Esophagus squamous epithelium (tissue), 4 donors: ENCODE data around the gene PRKN.

Experiments
- POLR2A ChIP-seq, 4 donors: fragments of 450-650 bp; IDR thresholded peaks; one replicate each; pipeline ENCODE4 v1.6.1; 2017; ENCODE audit warnings: antibody characterized with exemption in 4 of 4, mild to moderate bottlenecking in 4 of 4, moderate library complexity in 3 of 4
- TF ChIP-seq, protein P1 (sequence below), 6 experiments: fragments of 450-650 bp in 4 of 6; fragments of 200-600 bp in 2 of 6; sonication (generic) in 2 of 6; IDR thresholded peaks; one replicate each; pipeline ENCODE4 v1.5.1; 2016 to 2019; ENCODE audit warnings: antibody characterized with exemption in 6 of 6, mild to moderate bottlenecking in 4 of 6, moderate library complexity in 4 of 6

DNA sequence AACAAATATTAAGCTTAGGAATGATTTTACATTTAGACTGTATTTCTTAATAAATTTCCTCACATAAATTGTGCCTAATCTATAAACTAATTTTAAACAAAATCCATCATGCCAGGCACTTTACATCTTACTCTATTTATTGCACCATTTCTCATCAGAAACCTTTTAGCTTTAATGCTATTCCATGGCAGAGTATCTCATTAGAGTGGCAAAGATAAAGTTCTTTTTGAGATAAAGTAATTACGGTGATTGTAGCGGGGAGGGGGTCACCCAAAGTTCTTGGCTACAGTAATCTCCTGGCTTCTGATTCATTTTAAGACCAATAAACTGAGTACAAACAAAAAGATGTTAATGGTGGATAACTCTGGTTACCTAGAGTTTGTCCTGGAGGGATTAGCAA is 532.1 kb downstream of the PRKN start:
- TF ChIP-seq, protein P1, sequence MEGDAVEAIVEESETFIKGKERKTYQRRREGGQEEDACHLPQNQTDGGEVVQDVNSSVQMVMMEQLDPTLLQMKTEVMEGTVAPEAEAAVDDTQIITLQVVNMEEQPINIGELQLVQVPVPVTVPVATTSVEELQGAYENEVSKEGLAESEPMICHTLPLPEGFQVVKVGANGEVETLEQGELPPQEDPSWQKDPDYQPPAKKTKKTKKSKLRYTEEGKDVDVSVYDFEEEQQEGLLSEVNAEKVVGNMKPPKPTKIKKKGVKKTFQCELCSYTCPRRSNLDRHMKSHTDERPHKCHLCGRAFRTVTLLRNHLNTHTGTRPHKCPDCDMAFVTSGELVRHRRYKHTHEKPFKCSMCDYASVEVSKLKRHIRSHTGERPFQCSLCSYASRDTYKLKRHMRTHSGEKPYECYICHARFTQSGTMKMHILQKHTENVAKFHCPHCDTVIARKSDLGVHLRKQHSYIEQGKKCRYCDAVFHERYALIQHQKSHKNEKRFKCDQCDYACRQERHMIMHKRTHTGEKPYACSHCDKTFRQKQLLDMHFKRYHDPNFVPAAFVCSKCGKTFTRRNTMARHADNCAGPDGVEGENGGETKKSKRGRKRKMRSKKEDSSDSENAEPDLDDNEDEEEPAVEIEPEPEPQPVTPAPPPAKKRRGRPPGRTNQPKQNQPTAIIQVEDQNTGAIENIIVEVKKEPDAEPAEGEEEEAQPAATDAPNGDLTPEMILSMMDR (IDR thresholded peaks at IDR 0.05) = no peak
- TF ChIP-seq POLR2A (IDR thresholded peaks at IDR 0.05) = no peak
